GM21717 (cell line): ENCODE data around the gene FEV.

Experiments
- ATAC-seq: cut with Tn5 transposase; IDR thresholded peaks from one replicate; pipeline ENCODE4 v1.9.1; 2021; ENCODE audit warnings: mild to moderate bottlenecking, moderate library complexity; ENCODE audit not compliant: unreplicated experiment

Gene FEV

DNA sequence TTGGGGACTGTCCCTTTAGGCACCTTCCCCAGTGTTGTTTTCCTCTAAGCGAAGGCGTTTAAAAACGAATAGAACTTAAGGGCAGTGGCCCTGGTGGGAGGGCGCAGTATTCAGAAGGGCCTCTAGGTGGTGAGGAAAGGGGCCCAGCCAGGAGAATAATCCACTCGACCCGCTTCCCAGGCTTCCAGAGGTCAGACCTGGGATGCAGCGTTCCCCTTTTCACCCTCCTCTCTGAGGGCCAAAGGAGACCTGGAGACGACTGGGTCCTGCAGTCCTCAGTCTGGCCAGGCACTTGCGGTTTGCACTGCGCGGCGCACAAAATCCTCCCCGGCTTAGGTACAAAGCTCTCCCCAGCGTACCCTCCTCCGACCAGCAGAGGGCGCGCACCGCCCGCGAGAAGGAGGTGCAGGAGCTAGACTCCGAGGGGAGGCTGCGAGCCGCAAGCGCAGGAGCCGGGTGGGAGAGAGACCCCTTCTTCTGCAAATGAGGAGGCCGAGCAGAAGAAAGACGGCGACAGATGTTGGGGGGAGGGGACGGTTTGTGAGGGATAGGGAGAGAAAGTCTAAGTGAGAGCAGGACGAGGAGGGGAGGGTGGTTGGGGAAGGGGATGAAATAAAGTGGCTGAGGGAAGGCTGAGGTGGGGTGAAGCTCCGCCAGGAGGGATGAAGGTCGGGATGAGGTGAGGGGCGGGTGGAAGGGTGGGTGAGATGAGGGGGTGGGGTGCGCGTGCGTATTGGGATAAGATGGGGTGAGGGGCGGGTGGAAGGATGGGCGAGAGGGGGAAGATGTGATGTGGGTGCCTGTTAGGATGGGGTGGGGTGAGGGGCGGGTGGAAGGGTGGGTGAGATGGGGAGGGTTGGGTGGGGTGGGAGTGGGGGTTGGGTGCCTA is 4.9 kb downstream of the FEV start:
- ATAC-seq: peak; percentile 86

DNA sequence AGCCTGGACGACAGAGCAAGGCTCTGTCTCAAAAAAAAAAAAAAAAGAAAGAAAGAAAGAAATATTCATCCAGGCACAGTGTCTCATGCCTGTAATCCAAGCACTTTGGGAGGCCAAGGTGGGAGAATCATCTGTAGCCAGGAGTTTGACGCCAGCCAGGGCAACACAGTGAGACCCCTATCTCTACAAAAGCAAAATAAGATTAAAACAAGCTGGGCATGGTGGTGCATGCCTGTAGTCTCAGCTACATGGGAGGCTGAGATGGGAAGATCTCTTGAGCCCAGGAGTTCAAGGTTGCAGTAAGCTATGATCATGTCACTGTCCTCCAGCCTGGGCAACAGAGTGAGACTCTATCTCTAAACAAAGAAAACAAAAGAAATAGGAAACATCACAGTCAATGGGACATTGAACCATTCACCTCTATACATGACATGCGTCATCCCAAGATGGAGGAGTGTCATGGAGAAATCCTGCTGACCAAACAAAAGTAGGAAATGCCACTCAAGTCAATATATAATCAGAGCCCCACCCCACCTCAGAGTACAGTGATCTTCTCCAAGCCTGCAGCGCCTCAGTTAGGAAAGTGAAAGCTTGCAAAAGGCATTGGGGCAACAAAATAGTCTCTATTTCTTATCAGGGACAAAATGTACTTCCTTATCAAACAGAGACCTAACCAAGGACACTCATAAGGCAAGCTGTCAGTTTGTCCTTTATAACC is 9.8 kb downstream of the FEV start:
- no peak for ATAC-seq

DNA sequence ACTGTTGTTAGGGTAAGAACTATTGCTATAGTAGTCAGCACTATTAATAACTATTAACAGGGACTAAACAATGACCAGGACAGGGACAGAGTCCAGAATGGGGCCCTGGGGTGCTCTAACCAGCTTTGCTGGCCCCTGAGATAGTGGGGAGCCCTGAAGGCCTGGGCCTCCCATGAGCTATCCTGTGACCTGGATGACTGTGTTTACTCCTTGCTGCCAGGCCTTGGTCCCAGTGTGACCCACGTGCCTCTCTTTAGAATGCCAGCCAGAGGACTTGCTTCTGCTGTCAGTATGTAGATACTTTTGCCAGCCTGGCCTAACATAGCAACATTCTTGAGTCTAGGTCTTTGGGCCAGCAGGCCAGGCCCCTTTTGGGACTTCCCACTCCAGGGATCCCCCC is 14.1 kb downstream of the FEV start:
- no peak for ATAC-seq

DNA sequence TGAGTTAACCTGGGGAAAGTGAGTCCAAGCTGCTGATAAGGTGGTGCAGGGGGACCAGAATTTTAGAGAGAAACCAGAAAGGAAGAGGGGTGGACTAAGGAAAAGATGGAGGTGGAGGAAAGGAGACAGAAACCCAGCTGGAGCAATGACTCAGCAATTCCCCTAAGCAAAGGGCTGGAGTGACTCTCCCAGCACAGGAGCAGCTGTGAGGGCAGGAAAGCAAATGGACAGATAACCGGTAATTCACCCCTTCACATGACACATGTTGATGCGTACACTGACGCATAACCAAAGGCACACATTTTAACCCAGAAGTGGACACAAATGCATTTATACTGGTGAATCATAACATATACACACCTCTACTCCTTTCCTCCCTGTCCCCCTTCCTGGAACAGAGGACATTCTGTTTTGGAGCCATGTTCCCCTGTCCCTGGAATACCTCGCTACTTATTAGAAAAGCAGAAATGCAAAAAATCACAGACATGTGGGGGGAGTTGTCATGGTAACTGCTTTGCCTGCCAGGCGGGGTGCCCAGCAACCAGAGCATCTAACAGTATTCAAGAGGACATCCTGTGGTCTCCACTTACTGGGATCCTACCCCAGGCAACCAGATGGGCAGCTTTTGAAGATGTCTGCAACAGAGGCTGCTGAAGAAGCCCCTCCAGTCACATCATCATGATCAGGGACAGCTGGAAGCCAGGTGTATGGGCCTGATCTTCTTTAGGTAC is 20.8 kb downstream of the FEV start:
- no peak for ATAC-seq

DNA sequence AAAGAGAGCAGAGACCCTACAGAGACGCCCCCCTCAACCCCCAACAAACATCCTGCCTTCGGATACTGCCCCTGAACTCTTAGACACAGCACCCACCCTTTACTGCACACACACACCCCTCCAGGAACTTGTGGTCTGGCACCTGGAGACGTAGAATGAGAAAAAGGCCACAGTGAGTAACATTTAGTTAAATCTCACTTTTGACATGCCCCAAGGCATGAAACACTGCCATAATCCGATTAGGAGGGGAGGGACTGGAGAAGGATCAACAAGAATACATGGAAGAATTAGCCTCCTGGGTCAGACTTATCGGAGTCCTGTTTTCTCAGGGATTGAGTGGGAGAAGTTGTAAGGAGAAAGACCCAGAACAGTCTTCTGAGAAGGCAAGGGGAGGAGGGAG is 21.4 kb downstream of the FEV start:
- no peak for ATAC-seq

DNA sequence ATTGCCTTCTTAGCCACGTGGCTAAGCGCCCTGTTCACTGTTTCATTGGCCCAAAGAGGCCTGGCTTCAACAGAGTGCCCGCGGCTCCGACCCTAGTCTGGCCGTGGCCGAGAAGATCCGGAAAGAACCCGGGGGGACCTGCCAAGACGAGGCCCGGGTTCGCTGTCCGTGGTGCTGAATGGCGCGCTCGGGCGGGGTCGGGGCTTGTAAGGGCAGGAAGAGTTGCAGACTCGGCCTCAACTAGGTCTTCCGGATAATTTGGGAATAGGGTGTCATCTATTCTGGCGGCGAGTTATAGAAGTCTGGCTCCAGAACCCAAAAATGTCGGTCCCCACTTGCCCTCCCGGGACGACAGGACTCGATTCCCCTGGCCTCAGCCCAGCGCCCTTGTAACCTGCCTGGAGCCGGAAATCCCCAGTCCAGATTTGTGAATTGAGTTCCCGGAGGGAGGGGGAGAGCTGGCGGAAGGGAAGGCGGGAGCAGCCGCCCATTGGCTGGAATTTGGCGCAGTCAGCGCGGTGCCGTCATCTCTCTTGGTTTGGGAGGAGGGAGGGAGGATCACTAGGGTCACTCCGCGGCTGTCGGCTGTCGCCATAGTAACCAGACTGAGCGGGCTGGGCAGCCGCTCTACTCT is 22.0 kb downstream of the FEV start:
- no peak for ATAC-seq

DNA sequence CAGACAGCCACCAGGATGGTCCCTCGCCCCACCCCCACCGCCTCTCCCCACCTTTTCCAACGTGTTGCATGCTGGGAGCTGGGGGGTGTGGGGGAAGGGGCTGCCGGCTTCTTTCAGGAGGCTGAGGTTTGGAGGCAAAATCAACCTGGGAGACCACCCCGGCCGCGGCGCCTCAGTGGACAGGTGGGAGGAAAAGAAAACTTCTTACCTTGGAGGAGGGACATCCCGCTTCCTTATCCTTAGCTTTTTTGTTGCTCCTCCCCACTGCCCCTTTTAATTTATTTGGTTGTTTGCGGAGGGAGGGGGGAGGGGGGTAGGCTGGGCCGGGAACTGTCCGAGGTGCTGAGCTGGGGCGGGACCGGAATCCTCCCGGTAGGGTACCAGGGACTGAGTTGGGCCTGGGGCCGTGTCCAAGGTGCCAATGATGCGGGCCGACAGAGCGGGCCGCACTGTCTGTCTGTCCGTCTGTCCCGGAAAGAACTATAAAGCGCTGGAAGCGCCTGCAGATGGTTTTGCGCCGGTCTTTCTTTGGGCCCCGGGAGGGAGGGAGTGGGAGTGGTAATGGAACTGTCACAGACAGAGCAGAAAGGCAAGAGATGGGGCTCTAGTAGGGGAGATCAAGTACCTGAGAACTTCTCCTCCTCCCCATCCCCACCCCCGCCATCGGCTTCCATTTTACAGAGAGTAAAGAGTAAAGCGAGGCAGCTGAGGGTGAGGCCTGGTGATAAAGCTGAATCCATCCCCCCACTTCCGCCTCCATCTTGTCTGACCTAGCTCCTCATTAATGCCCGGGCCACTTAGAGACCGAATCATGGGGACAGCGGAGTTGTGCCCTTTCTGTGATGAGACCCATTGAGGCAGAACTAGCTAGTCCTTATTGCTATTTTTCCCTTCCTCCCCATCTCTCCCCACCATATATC is 23.1 kb downstream of the FEV start:
- no peak for ATAC-seq

DNA sequence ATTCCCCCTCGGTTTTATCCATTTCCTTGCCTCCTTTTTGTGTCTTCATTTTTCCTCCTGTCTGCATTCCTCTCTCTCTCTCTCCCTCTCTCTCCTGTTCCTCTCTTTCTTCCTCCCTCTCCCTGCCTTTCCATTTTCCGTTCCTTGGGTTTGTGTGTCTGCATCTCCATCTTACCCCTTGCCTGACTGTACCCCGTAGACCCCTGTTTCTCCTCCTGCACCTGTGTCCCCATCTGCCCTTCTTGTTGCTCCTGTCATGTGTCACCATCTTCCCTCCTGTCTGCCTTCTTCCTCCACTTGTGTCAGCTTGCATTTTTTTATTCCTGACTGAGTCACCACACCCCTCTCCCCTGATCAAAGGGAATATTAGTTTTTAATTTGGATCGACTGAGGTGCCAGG is 23.8 kb downstream of the FEV start:
- ATAC-seq: no peak

DNA sequence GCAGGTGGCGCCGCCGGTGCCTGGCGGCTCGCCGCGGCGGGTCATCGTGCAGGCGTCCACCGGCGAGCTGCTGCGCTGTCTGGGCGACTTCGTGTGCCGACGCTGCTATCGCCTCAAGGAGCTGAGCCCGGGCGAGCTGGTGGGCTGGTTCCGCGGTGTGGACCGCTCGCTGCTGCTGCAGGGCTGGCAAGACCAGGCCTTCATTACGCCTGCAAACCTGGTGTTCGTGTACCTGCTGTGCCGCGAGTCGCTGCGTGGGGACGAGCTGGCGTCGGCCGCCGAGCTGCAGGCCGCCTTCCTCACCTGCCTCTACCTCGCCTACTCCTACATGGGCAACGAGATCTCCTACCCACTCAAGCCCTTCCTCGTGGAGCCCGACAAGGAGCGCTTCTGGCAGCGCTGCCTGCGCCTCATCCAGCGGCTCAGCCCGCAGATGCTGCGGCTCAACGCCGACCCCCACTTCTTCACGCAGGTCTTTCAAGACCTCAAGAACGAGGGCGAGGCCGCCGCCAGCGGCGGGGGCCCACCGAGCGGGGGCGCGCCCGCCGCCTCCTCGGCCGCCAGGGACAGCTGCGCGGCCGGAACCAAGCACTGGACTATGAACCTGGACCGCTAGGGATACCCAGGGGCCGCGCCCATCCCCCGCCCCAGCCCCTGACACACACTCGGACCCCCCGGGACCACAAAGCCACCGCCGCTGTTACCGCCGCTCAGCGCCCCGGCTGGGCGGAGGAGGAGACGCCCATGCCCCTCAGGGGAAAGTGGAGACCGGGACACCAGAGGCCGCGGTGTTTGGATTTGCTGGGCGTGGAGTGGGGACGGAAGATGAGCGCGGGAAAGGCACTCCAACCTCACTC is 24.4 kb downstream of the FEV start:
- no peak for ATAC-seq

DNA sequence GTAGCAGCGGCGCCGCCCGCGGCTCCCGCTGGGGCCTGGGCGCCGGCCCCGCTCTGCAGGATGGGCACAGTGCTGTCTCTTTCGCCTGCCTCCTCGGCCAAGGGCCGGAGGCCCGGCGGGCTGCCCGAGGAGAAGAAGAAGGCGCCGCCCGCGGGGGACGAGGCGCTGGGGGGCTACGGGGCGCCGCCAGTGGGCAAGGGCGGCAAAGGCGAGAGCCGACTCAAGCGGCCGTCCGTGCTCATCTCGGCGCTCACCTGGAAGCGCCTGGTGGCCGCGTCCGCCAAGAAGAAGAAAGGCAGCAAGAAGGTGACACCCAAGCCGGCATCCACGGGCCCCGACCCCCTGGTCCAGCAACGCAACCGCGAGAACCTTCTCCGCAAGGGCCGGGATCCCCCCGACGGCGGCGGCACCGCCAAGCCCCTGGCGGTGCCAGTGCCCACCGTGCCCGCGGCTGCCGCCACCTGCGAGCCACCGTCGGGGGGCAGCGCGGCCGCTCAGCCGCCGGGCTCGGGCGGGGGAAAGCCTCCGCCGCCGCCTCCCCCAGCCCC is 25.1 kb downstream of the FEV start:
- ATAC-seq: no peak

DNA sequence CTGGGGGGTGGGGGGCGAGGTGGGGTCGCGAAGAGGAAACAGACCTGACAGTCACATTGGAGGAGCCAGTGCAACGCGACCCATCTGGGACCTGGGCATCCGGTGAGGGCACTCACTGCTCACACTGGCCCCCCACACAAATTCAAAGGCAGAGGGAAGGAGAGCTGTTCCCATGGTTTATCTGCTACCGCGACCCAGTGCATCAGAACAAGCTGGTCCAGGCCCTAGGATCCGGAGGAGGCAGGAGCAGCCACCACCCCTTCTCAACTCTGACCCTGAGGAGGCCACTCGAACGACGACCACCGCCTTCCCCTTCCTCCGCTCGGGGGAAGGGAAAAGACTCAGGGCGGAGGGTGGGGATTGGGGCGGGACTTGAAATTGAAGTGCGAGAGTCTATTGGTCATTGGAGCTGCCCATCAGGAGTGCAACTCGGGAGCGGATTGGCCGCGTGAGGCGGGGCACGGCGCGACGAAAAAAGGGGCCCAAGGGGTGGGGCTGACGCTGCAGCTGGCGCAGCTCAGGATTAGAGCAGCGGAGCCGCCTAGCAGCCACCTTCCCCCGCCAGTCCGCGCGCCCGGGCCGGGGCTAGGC is 25.7 kb downstream of the FEV start, which contains the start of gene CDK5R2:
Gene CDK5R2, plus strand, starts transcription at position 526 of the 591 bp plus-strand sequence. CDS start 155 bp downstream, outside the sequence.
- peak; percentile 89 for ATAC-seq

DNA sequence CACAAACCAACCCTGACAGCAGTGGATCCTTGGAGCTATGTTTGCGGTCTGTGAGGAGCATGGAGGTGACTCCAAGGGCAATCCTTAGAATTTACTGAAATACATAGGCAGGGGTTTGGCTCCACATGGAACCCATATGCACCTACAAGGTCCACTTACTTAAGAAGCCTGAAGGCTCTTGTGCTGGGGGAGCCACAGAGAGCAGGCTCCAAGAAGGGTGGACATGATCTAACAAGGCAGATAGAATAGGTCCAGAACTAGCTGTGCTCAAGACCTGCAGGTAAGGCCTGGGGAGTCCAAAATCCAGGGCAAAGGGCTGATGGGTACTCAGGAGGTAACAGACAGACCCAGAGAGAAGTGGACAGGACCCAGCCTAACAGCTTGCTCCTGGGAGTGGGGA is 26.7 kb downstream of the FEV start:
- no peak for ATAC-seq

DNA sequence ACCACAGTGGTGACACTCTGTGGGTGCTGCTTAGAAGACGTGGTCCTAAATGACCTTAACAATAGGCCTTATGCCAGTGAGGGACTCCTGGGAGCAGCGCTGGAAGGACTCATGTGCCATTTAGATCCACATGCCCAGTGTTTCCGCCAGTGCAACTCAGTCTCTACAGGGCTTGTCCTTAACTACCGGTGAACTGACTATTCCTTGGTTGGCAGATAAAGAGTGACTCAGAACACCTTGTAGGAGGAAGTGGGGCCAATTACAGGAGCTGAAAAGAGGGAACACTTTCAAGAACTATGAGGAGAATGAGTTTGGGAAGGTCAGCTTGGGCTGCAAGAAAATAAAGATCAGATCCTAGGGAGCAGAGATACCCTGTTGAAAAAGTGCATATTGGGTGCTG is 27.3 kb downstream of the FEV start:
- no peak for ATAC-seq

DNA sequence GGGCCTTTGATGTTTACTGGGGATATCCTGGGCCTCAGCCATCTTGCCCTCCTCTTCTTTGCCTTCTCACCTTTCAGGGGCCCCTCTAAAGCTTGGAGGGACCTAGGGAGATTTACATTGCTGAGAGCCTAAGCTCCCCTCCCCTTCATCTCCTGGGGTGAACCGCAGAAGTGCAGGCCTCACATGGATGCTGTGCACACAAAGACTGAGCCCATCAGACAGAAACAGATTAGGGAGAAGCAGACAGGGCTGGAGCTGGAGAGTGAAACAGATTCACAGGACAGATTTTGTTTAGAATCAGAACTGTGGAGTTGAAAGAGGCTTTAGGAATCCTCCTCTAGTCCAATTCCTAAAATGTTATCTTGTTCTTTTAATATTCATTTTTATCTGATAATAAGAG is 28.9 kb downstream of the FEV start:
- no peak for ATAC-seq

DNA sequence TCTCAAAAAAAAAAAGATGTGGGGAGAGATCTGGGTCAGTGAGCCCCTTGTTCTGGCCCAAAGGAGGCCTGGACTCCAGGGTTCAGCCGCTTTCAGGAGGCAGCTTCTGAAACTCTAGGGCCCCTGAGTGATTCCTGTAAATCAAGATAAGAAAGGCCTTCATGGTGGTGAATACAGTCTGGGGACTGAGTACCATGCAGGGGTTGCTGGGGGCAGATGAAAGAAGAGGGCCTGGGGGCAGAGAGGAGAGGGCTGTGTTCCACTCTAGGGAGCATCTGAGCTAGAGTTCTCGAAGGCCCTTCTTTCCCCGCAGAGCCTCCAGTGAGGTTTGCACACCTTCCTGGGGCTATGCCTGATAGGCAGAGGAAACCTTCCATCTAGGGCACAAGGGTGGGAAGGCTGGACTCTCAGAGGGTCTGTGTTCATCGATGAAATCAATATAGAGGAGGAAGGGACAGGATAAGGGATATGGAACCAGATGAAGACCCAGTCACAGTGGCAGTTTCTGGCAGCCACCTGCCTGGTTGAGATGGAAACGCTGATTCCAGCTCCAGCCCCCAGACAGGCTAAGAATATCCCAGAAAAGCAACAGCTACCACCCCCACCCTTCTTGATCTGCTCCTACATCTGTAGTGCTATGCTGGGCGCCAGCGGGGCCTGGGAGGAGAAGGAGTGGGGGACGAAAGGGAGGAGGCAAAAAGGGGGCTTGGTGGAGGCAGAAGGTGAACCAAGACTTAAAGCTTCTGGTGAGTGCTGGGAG is 30.3 kb downstream of the FEV start:
- ATAC-seq: no peak

DNA sequence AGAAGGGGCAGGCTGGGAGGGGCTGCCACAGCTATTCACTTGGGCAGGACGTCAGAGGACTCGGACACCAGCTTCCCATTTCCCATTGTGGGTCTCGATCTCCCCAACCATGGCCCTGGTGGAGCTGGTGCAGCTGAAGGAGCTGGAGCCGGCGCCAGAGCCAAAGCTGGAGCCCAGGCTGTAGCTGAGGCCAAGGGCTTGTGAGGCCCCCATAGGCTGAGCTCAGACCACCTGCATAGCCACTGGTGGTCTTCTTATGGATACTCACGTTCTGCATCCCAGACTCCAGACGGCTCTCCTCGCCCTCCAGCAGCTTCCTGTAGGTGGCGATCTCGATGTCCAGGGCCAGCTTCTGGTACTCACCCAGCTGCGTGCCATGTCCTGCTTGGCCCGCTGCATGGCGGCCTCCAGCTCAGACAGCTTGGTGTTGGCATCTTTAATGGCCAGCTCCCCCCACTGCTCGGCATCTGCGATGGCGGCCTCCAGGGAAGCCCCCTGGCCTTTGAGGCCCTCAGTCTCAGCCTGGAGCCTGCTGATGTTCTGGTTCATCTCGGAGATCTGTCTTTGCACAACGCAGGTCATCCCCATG is 31.5 kb downstream of the FEV start:
- no peak for ATAC-seq

DNA sequence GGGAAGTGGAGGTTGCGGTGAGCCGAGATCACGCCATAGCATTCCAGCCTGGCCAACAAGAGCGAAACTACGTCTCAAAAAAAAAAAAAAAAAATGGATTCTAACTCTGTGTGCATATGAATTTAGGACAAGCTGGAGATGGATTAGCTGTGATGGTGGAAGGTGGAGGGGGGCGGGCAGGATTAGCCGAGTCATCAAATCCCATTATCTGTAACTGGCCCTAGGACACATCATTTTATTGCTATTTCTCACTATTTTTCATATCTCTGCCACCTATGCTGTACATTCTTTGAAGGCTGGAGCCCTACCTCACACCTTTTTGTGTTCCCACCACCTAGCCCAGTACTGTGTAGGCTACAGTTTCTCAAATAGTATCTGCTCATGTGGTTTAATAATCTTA is 32.8 kb downstream of the FEV start:
- ATAC-seq: no peak
